ENCODE results near the gene PCLO. TPM values are rescaled to one million over a fixed set of nuclear protein-coding genes. Genes with fewer than 3 reads are reported as not detected.

Gene PCLO
- total and polyA plus RNA-seq, 2 experiments from 2014 or later: 0.77 to 1.1 TPM

GRCh38 chr7:82957521-82957920, 205.2 kb downstream of the PCLO start:
- H3K36me3 ChIP-seq: no peaks in the 10 kb centered on the region
- no peaks in the 10 kb centered on the region for H3K27me3 ChIP-seq
- H3K4me3 ChIP-seq: no peak overlapping the region
- no peaks in the 10 kb centered on the region for H3K9me3 ChIP-seq (ENCODE audit: low read depth)
- no peak overlapping the region for H3K27ac ChIP-seq
- no peaks in the 10 kb centered on the region for H3K4me1 ChIP-seq (ENCODE audit: low read depth)
- no peak for DNase-seq (ENCODE audit: low read depth in 1 of 2, low spot score in 1 of 2)
- TF ChIP-seq CTCF (IDR thresholded peaks at IDR 0.05; ENCODE audit: low read depth, low read length): no peak

GRCh38 chr7:82953324-82954027, 209.2 kb downstream of the PCLO start:
- TF ChIP-seq CTCF (IDR thresholded peaks at IDR 0.05; ENCODE audit: low read depth, low read length): no peak
- DNase-seq (ENCODE audit: low read depth in 1 of 2, low spot score in 1 of 2): no peak

GRCh38 chr7:82950436-82950835, 212.2 kb downstream of the PCLO start:
- H3K4me1 ChIP-seq (ENCODE audit: low read depth): no peaks in the 10 kb centered on the region
- H3K36me3 ChIP-seq: no peaks in the 10 kb centered on the region
- H3K9me3 ChIP-seq (ENCODE audit: low read depth): no peaks in the 10 kb centered on the region
- H3K4me3 ChIP-seq: no peak overlapping the region
- no peak for TF ChIP-seq CTCF (IDR thresholded peaks at IDR 0.05; ENCODE audit: low read depth, low read length)
- DNase-seq (ENCODE audit: low read depth in 1 of 2, low spot score in 1 of 2): no peak
- no peaks in the 10 kb centered on the region for H3K27me3 ChIP-seq
- no peak overlapping the region for H3K27ac ChIP-seq

More at GRCh38 chr7:82953324-82954027, 209.2 kb downstream of the PCLO start:
- Histone ChIP-seq H3K27me3 (no peaks in the 10 kb centered on the region), H3K36me3 (no peaks in the 10 kb centered on the region), H3K9me3 (ENCODE audit: low read depth) (no peaks in the 10 kb centered on the region), H3K27ac (no peak overlapping the region), H3K4me3 (no peak overlapping the region), H3K4me1 (ENCODE audit: low read depth) (no peaks in the 10 kb centered on the region)

- H3K9me3 ChIP-seq (ENCODE audit: low read depth): no peaks in the 10 kb centered on the region
- no peak for DNase-seq (ENCODE audit: low read depth in 1 of 2, low spot score in 1 of 2)
- H3K36me3 ChIP-seq: no peaks in the 10 kb centered on the region
- H3K27ac ChIP-seq: no peak overlapping the region
- no peaks in the 10 kb centered on the region for H3K27me3 ChIP-seq
- no peaks in the 10 kb centered on the region for H3K4me1 ChIP-seq (ENCODE audit: low read depth)
- TF ChIP-seq CTCF (IDR thresholded peaks at IDR 0.05; ENCODE audit: low read depth, low read length): no peak
- no peak overlapping the region for H3K4me3 ChIP-seq
Measured at GRCh38 chr7:82945480-82945879, 217.2 kb downstream of the PCLO start.

GRCh38 chr7:82945056-82945455, 217.6 kb downstream of the PCLO start:
- Histone ChIP-seq H3K4me3 (no peak overlapping the region), H3K27ac (no peak overlapping the region), H3K4me1 (ENCODE audit: low read depth) (no peaks in the 10 kb centered on the region), H3K36me3 (no peaks in the 10 kb centered on the region), H3K9me3 (ENCODE audit: low read depth) (no peaks in the 10 kb centered on the region), H3K27me3 (no peaks in the 10 kb centered on the region)
- no peak for TF ChIP-seq CTCF (IDR thresholded peaks at IDR 0.05; ENCODE audit: low read depth, low read length)
- DNase-seq (ENCODE audit: low read depth in 1 of 2, low spot score in 1 of 2): no peak
